ENCODE data around the gene TFDP2.

GRCh38 chr3:142053835-142054234 lies 95.5 kb downstream of the TFDP2 start:
- TF ChIP-seq EZH2phosphoT487 (IDR thresholded peaks at IDR 0.05; ENCODE audit: unreplicated experiment) (no peak), CTCF (conservative IDR thresholded peaks at IDR 0.05; ENCODE audit: low read depth in 2 of 2) (no peak), POLR2AphosphoS5 (IDR thresholded peaks at IDR 0.05; ENCODE audit: low read depth) (no peak), REST (IDR thresholded peaks at IDR 0.05; ENCODE audit: unreplicated experiment) (no peak)

Measured in GM23338 (cell line).